GM18519 (cell line): ENCODE results near the gene KIAA0930.
"Not testable (repeated sequence)": the region's sequence is repeated elsewhere in the genome, so short reads cannot be mapped to it uniquely, and the experiment has no call there.

ENCODE experiments used
- ATAC-seq: cut with Tn5 transposase; IDR thresholded peaks from one replicate; pipeline ENCODE4 v1.9.1; 2021; ENCODE audit warnings: mild to moderate bottlenecking, moderate library complexity; ENCODE audit not compliant: unreplicated experiment, low FRiP score

Gene KIAA0930

GRCh38 chr22:45240810-45241631, at the start of gene KIAA0930:
Gene KIAA0930 (minus strand): TSS chr22:45240894. CDS start chr22:45240703, 191 bp downstream.
- no peak for ATAC-seq

GRCh38 chr22:45286854-45287551, 46.3 kb upstream of the KIAA0930 start:
- ATAC-seq: no peak

- ATAC-seq: no peak
Observed at GRCh38 chr22:45285263-45286058, 44.8 kb upstream of the KIAA0930 start.

- ATAC-seq: no peak
Observed at GRCh38 chr22:45284705-45285262, 44.1 kb upstream of the KIAA0930 start, which contains the start of gene UPK3A. Gene UPK3A (plus strand): TSS chr22:45284949. CDS start chr22:45285014, 65 bp downstream.

GRCh38 chr22:45281010-45281409, 40.3 kb upstream of the KIAA0930 start:
- ATAC-seq: no peak

GRCh38 chr22:45280587-45280980, 39.9 kb upstream of the KIAA0930 start:
- no peak for ATAC-seq

GRCh38 chr22:45278125-45278524, 37.4 kb upstream of the KIAA0930 start:
- no peak for ATAC-seq

- not testable (repeated sequence) for ATAC-seq
Observed at GRCh38 chr22:45277720-45278119, 37.0 kb upstream of the KIAA0930 start.

GRCh38 chr22:45276507-45277105, 35.9 kb upstream of the KIAA0930 start:
- no peak for ATAC-seq

GRCh38 chr22:45273452-45274075, 32.9 kb upstream of the KIAA0930 start:
- ATAC-seq: no peak

- ATAC-seq: no peak
Observed at GRCh38 chr22:45272498-45272897, 31.8 kb upstream of the KIAA0930 start.

GRCh38 chr22:45271667-45272201, 31.0 kb upstream of the KIAA0930 start:
- no peak for ATAC-seq

- no peak for ATAC-seq
Observed at GRCh38 chr22:45270095-45271020, 29.7 kb upstream of the KIAA0930 start.

GRCh38 chr22:45268958-45269844, 28.5 kb upstream of the KIAA0930 start:
- no peak for ATAC-seq

- no peak for ATAC-seq
Observed at GRCh38 chr22:45268167-45268957, 27.7 kb upstream of the KIAA0930 start.

- ATAC-seq: no peak
Observed at GRCh38 chr22:45265535-45265934, 24.8 kb upstream of the KIAA0930 start.
